ENCODE measurements around the gene WASF3. TPM values are rescaled to one million over a fixed set of nuclear protein-coding genes. Genes with fewer than 3 reads are reported as not detected.
"Not testable (repeated sequence)": the region's sequence is repeated elsewhere in the genome, so short reads cannot be mapped to it uniquely, and the experiment has no call there.

The WASF3 gene
- total RNA-seq, 1 experiment from 2014 or later: 4.6 TPM

- TF ChIP-seq CTCF (conservative IDR thresholded peaks at IDR 0.05; ENCODE audit: low read depth, low read length) (no peak), EZH2 (IDR thresholded peaks at IDR 0.05; ENCODE audit: borderline replicate concordance, low read depth, low read length, poor library complexity, severe bottlenecking) (no peak)
- Histone ChIP-seq H3K4me3 (ENCODE audit: low read depth, low read length, poor library complexity, severe bottlenecking) (no peak overlapping the region), H3K27ac (ENCODE audit: low read depth, low read length, poor library complexity, severe bottlenecking) (no peak overlapping the region), H3K36me3 (ENCODE audit: insufficient read depth, low read length, poor library complexity, severe bottlenecking) (no peaks in the 10 kb centered on the region), H3K4me1 (ENCODE audit: insufficient read depth, low read length, poor library complexity, severe bottlenecking) (no peaks in the 10 kb centered on the region), H3K9me3 (ENCODE audit: low read depth, low read length, poor library complexity, severe bottlenecking) (peaks cover 13% of the 10 kb centered on the region), H3K27me3 (replicated peaks; ENCODE audit: insufficient read depth, low read depth, low read length, poor library complexity) (no peaks in the 10 kb centered on the region)
- ChIA-PET CTCF (no interaction called here), POLR2A (ENCODE audit: low non-redundant PET) (no interaction called here)
- no TSS peak for BruUV-seq (replicated peaks)
- intact Hi-C loops (cut with micrococcal nuclease; ENCODE audit: unreplicated experiment): no loop called here
- DNase-seq (ENCODE audit: low spot score): no peak
Observed at GRCh38 chr13:26626271-26626670, 68.8 kb downstream of the WASF3 start.

- CTCF ChIA-PET: interaction anchor here (0.5 to 1.0 kb wide), 4 partner anchors 8 to 444 kb away, joined by 3 to 5 read pairs (median 3); no protein-coding TSS in a partner anchor
Observed at GRCh38 chr13:26628706-26629105, 71.2 kb downstream of the WASF3 start.

GRCh38 chr13:26629260-26629825, 71.9 kb downstream of the WASF3 start:
- intact Hi-C loops (cut with micrococcal nuclease; ENCODE audit: unreplicated experiment): no loop called here
- H3K27me3 ChIP-seq (replicated peaks; ENCODE audit: insufficient read depth, low read depth, low read length, poor library complexity): no peaks in the 10 kb centered on the region
- no peak overlapping the region for H3K4me3 ChIP-seq (ENCODE audit: low read depth, low read length, poor library complexity, severe bottlenecking)
- CTCF ChIA-PET: interaction anchor here (0.5 to 1.0 kb wide), 4 partner anchors 9 to 445 kb away, joined by 3 to 5 read pairs (median 3); no protein-coding TSS in a partner anchor
- H3K4me1 ChIP-seq (ENCODE audit: insufficient read depth, low read length, poor library complexity, severe bottlenecking): no peaks in the 10 kb centered on the region
- POLR2A ChIA-PET (ENCODE audit: low non-redundant PET): no interaction called here
- peak; percentile 22 for DNase-seq (ENCODE audit: low spot score)
- no TSS peak for BruUV-seq (replicated peaks)
- H3K36me3 ChIP-seq (ENCODE audit: insufficient read depth, low read length, poor library complexity, severe bottlenecking): no peaks in the 10 kb centered on the region
- H3K9me3 ChIP-seq (ENCODE audit: low read depth, low read length, poor library complexity, severe bottlenecking): peaks cover 5% of the 10 kb centered on the region
- H3K27ac ChIP-seq (ENCODE audit: low read depth, low read length, poor library complexity, severe bottlenecking): no peak overlapping the region
- TF ChIP-seq EZH2 (IDR thresholded peaks at IDR 0.05; ENCODE audit: borderline replicate concordance, low read depth, low read length, poor library complexity, severe bottlenecking) (no peak), CTCF (conservative IDR thresholded peaks at IDR 0.05; ENCODE audit: low read depth, low read length) (peak; percentile 43; the same call in 1 of the 2 replicates)

More at GRCh38 chr13:26628706-26629105, 71.2 kb downstream of the WASF3 start:
- no peak overlapping the region for H3K27ac ChIP-seq (ENCODE audit: low read depth, low read length, poor library complexity, severe bottlenecking)
- intact Hi-C loops (cut with micrococcal nuclease; ENCODE audit: unreplicated experiment): no loop called here
- no peaks in the 10 kb centered on the region for H3K4me1 ChIP-seq (ENCODE audit: insufficient read depth, low read length, poor library complexity, severe bottlenecking)
- POLR2A ChIA-PET (ENCODE audit: low non-redundant PET): no interaction called here
- H3K36me3 ChIP-seq (ENCODE audit: insufficient read depth, low read length, poor library complexity, severe bottlenecking): no peaks in the 10 kb centered on the region
- no peaks in the 10 kb centered on the region for H3K27me3 ChIP-seq (replicated peaks; ENCODE audit: insufficient read depth, low read depth, low read length, poor library complexity)
- no TSS peak for BruUV-seq (replicated peaks)
- TF ChIP-seq CTCF (conservative IDR thresholded peaks at IDR 0.05; ENCODE audit: low read depth, low read length) (no peak), EZH2 (IDR thresholded peaks at IDR 0.05; ENCODE audit: borderline replicate concordance, low read depth, low read length, poor library complexity, severe bottlenecking) (no peak)
- H3K4me3 ChIP-seq (ENCODE audit: low read depth, low read length, poor library complexity, severe bottlenecking): no peak overlapping the region
- H3K9me3 ChIP-seq (ENCODE audit: low read depth, low read length, poor library complexity, severe bottlenecking): peaks cover 11% of the 10 kb centered on the region
- peak; percentile 34 for DNase-seq (ENCODE audit: low spot score)

- BruUV-seq (replicated peaks); H3K36me3 ChIP-seq (ENCODE audit: insufficient read depth, low read length, poor library complexity, severe bottlenecking); intact Hi-C loops (cut with micrococcal nuclease; ENCODE audit: unreplicated experiment); H3K27me3 ChIP-seq (replicated peaks; ENCODE audit: insufficient read depth, low read depth, low read length, poor library complexity); H3K9me3 ChIP-seq (ENCODE audit: low read depth, low read length, poor library complexity, severe bottlenecking); CTCF ChIA-PET; POLR2A ChIA-PET (ENCODE audit: low non-redundant PET); H3K27ac ChIP-seq (ENCODE audit: low read depth, low read length, poor library complexity, severe bottlenecking); H3K4me1 ChIP-seq (ENCODE audit: insufficient read depth, low read length, poor library complexity, severe bottlenecking); DNase-seq (ENCODE audit: low spot score); H3K4me3 ChIP-seq (ENCODE audit: low read depth, low read length, poor library complexity, severe bottlenecking): not testable (repeated sequence)
Observed at GRCh38 chr13:26635634-26636033, 78.2 kb downstream of the WASF3 start.

GRCh38 chr13:26636073-26636472, 78.6 kb downstream of the WASF3 start:
- intact Hi-C loops (cut with micrococcal nuclease; ENCODE audit: unreplicated experiment); H3K27me3 ChIP-seq (replicated peaks; ENCODE audit: insufficient read depth, low read depth, low read length, poor library complexity); H3K9me3 ChIP-seq (ENCODE audit: low read depth, low read length, poor library complexity, severe bottlenecking); POLR2A ChIA-PET (ENCODE audit: low non-redundant PET); H3K27ac ChIP-seq (ENCODE audit: low read depth, low read length, poor library complexity, severe bottlenecking); H3K4me3 ChIP-seq (ENCODE audit: low read depth, low read length, poor library complexity, severe bottlenecking); BruUV-seq (replicated peaks); H3K36me3 ChIP-seq (ENCODE audit: insufficient read depth, low read length, poor library complexity, severe bottlenecking); H3K4me1 ChIP-seq (ENCODE audit: insufficient read depth, low read length, poor library complexity, severe bottlenecking); DNase-seq (ENCODE audit: low spot score); CTCF ChIA-PET: not testable (repeated sequence)

Data from A673 (cell line).